Dedifferentiated amniotic fluid mesenchymal stem cell (primary cell): ENCODE results near the gene ATP6AP2.
A peak's percentile ranks its signal among the peaks of the same experiment; 100 is the strongest.
"Not testable (repeated sequence)": the region's sequence is repeated elsewhere in the genome, so short reads cannot be mapped to it uniquely, and the experiment has no call there.

Experiments used
- DNase-seq: peaks from one replicate; pipeline ENCODE4 v3.0.0-alpha.2; 2016; ENCODE audit errors: extremely low spot score

Gene ATP6AP2, protein sequence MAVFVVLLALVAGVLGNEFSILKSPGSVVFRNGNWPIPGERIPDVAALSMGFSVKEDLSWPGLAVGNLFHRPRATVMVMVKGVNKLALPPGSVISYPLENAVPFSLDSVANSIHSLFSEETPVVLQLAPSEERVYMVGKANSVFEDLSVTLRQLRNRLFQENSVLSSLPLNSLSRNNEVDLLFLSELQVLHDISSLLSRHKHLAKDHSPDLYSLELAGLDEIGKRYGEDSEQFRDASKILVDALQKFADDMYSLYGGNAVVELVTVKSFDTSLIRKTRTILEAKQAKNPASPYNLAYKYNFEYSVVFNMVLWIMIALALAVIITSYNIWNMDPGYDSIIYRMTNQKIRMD

DNA sequence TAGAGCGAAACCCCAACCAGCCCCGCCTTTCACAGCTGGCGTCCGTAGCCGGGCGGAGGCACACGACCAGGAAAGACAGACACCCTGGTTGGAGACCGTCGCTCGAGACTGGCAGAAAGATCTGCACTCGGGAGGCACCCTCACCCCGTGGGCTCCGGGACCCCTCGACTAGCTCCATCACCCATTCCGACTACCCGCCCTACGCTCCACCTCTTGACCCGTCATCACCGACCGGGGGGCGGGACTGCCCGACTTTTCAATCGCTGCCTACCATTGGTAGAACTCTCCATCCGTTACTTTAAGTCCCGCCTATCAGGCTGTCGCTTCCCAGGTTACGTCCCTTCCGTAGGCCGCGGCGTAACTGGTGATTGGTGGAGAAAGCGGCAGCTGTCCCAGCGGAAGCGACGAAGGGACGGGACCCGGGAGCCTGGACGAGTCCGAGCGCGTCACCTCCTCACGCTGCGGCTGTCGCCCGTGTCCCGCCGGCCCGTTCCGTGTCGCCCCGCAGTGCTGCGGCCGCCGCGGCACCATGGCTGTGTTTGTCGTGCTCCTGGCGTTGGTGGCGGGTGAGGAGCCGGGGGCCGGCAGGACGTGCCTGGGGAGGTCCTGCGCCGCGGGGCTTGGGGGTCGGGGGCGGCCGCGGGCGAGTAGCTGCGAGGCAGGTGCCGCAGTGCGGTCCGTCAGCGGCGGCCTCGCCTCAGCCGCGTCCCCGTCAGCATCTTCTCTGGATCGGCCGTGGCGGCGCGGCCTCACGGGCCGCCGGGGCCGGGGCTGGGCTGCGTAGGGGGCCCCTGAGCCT, at the start of gene ATP6AP2:
Gene ATP6AP2, plus strand, starts transcription at position 434 of the 799 bp plus-strand sequence. Its CDS starts 96 bp downstream, at position 530.
- DNase-seq = peak; percentile 91

DNA sequence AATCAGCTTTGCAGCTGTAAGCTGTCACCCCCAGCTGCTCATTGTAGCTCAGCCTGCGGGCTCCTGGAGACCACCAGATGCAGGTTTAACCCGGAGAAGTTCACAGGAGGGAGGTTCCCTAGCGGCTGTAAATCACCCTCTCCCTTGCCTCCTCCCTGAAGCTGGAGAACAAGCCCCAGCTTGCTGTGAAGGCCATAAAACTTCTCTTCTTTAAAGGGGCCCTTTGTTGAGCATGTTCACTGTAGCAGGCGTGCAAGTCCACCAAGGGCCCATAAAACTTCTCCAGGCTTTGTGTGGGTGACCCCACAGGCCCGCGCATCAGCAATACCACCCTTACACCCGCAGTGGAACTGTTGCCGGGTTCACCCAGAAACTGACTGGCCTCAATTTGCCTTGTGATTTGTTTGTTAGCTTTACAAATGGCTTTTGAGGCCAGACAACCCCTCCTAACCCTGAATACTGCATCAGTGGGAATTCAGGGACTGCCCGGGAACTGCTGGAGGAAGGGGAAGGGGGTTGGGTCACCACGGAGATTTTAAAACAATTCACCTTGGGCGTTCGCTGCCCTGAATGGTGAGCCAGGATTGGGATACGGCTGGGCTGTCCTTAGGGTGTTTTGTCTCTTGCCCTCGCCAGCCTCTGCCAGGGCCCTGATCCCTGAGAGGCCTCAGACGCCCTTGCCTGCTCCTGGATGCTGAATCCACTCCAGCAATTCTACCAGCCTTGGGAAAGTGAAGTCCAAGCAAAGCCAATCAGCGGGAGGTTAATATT, 49.5 kb upstream of the ATP6AP2 start:
- no peak for DNase-seq

DNA sequence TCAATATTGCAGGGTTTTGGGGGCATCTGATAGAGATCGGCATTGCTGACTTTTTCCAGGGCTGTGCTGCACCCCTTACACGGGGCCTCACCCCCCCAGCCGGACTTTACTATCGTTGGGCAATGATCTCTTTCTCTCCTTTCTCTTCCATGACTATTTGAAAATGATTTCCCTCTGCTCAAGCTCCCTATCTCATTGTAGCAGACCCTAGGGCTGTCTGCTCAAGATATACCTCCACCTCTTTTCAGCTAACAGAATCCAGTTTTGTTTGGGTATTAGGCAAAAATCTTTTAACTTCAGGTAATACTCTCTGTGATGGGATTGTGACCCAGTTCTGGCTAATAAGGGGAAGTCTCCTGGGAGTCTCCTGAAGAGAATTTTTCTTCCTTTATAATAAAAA, 43.5 kb upstream of the ATP6AP2 start:
- no peak for DNase-seq

DNA sequence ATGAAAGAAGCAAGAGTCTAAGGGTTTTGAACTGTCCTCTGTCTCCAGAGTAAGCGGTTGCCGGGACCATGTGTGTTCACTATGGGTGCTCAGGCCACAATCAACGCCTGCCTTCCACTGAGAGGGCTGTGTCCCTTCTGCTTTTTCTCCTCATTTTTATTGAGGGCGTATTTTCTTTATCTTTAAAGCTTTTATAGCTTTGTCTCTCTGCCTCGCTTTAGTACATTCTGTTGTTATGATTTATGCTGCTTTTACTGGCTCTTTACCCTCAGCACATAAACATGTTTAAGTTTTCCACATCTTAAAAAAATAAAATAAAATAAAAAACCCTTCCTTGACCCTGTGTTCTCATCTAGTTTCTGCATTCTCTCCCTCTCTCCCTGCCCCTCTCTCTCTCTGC, 42.4 kb upstream of the ATP6AP2 start:
- no peak for DNase-seq

DNA sequence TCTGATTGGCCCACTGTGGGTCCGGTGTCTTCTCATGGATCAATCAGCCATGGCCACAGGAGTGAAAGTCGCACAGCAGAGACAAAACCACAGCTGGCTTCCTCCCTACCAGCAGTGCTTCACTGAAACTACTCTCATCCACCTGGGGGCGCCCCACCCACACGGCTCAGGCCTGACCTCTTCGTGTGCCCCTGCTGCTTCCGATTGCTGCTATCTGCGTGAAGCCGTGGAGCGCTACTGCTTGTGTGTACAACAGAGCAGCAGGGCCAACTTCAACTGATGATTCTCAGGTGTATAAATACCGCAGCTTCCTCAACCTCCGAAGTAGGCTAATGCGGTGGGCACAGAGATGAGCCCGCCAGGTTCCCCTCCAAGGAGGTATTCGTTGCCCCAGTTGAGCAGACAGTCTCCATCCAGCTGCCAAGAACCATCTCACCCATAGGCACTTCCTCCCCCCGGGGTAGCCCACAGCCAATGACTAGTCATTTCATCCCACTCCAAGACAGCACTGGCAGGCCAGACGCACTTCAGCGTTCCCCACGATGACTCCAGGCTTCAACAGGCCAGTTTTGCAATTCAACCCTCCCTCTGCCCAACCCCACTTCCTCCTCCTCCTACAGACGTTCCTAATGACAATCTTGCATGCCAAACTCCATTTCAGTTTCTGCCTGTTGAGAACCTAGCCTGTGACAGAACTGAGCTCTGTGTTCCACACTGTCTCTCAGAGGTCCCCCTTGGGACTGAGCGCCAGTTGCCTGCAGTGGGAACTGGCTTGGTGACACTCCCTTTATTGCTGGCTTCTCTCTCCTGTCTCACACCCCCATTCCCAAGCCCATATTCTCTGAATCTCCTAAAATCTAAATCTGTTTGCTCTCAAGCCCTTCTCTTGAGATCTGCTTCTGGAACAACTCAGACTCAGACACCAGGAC, 41.3 kb upstream of the ATP6AP2 start:
- no peak for DNase-seq

DNA sequence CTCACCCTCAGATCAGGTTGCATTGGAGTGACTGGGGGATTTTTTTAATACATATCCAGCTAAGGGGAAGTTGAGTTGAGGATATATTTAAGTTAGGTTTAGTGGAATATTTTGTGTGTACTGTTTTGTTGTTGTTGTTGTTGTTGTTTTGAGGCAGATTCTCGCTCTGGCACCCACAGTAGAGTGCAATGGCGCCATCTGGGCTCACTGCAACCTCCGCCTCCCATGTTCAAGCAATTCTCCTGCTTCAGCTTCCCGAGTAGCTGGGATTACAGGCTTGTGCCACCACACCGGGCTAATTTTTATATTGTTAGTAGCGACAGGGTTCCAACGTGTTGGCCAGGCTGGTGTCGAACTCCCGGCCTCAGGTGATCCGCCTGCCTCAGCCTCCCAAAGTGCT, 38.6 kb upstream of the ATP6AP2 start:
- no peak for DNase-seq

DNA sequence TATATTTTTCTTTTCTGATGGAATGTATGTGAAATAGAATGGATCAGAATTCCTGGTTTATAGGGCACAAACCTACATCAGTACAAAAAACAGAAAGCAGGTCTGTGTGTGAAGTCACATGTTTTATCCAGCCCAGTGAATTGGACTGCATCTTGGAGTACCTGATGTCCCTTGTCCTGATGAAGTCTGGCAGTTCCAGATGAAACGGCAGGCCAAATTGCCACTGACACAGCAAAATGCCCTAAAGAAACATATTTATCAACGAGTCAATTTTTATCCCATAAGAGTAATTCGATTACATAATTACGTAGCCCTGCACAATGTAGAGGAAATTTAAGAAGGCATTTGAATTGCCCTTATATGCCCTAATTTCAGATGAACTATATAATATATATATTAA, 37.8 kb upstream of the ATP6AP2 start:
- DNase-seq = no peak

DNA sequence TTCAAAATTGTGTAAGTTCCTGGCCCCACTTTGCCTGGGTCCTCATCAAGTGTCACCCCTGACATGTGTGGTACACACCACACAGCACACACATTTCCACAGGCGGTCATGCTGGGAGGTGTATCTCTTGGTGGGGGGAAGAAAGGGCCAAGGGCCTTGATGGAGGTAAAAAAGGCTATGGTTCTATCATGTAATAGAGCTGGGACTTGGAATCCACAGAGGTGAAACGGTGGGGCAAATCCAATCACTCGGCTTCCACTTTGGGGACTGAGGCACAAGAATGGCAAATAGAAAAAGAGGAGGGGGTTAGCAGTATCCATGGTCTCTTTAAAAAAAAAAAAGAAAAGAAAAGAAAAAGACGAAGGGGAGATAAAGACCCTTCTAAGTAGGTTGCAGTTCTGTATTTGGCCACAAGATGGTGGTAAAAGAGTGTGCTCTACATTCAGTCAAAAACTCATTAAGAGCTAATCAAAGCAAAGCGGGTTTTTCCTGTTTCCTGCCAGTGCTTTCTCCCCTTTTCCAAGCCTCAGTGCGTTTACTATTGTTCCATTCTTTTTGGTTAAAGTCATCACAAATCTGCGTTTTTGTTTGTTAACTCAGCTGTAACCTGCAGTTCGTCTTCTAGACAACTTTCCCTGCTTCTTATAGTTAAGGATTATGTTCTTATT, 37.0 kb upstream of the ATP6AP2 start:
- peak; percentile 45 for DNase-seq

DNA sequence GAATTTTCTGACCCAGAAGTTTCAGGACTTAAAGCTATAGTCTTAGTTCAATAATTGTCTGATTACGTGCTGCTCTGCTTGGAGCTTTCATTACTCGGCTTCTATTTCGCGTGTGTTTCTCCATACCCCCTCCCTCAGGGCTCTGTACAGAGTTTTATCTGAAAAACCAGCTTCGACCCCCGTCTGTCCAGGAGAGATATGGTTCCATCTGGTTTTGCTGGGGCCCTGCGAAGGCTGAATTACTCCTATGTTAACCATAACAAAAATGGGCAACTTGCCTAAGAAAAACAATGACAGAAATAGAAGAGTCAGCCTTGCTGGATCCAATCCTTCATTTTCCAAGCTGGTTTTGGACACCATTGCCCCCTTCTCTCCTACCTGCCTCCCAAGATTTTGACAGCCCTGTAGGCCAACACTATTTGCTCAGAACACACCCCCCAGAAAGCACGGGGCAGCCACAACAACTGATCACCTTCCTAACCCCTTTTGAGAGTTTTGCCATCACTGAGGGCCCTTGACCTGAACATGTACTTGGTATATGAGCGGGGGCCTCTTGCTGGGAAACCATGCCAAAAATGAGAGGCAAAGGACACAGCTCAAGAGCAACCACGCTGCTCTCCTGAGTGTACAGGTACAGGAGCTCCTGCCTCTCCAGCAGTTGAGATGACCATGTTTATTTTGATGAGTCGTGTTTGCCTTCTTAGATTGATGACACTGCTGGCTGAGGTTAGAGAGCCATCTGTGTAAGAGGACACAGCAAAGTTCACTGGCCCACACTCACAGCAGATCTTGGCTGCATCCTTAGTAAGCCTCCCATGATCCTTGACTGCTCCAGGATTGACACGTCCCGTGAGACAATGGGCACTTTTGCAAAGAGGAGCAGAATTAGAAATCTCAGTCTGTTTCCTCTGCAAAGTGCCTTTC, 36.2 kb upstream of the ATP6AP2 start:
- DNase-seq = no peak

DNA sequence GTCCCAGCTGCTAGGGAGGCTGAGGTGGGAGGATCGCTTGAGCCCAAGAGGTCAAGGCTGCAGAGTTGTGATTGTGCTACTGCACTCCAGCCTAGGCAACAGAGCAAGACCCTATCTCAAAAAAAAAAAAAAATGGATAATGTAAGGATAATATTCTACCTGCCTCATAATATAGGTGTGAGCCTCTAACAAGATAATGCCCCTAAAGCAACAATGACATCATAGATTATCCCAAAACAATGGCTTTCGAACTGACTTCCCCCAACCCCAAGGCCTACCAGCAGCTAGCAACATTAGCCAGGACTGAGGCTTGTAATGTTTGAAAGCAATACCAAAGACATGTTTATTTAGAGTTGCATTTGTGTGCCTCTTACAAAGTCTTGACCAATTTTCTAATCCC, 33.9 kb upstream of the ATP6AP2 start:
- no peak for DNase-seq

DNA sequence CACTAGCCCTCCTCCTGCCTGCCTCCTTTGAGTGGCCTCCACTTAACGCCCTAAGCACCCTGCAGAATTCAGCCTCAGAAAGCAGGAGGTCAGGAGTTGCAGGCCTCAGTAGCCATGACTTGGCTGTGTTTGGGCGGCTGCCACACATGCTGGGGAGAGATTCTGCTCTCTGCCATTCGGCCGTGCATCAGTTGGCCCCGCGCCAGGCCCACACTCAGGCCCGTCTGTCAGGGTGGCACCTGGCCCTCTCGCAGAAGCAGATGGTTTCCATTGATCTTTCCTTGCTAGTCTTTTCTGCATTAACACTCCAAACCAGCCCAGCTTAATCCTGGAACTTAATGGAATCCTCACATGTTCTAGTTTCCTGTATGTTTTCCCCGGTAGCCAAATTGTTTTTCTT, 30.7 kb upstream of the ATP6AP2 start:
- DNase-seq = no peak

DNA sequence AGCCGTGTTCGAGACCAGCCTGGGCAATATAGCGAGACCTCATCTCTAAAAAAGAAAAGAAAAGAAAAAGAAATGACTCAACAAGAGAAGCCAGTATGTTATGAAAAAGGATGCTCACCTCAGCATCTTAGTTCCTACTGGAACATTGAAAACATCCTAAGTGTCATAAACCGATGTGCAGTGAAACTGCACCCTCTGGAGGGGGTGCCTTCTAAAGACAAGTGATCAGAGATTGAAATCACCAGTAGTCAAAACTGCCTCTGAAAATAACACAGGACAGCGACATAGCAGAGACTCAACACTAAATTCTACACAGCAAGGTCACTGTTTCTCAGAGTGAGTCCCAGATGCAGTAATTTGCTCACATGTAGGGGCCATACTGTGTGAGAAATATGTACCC, 28.0 kb upstream of the ATP6AP2 start:
- no peak for DNase-seq

DNA sequence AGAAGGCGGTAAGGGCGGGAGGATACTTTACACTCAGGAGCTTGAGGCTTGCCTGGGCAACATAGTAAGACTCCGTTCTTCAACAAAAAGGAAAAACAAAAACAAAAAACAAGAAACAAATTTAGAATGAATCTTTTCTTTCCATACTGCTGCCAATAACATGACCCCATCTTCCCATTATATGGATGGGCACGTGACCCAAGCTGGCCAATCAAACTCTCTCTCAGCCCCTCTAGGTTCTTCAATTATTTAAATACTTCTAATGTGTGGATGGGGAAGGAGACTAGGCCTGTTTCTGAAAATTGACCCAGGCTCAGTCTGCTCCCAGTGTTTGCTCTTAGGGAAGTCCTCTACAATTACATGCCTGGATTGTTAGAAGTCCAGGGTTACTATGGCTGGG, 22.2 kb upstream of the ATP6AP2 start:
- DNase-seq = no peak

DNA sequence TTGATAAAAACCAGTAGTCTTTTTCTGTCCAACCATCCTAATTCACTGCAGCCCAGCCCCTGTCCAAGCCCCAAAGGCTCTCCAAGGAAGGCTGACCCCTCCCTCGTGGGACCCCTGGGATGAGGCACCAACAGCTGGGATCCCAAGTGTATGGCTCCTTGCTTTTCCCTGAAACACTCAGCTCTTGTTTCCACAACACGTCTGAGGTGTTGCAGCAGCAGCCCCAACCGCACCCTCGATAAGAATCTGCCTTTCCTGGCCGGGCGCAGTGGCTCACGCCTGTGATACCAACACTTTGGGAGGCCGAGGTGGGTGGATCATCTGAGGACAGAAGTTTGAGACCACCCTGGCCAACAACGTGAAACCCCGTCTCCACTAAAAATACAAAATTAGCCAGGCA, 17.0 kb upstream of the ATP6AP2 start:
- no peak for DNase-seq

DNA sequence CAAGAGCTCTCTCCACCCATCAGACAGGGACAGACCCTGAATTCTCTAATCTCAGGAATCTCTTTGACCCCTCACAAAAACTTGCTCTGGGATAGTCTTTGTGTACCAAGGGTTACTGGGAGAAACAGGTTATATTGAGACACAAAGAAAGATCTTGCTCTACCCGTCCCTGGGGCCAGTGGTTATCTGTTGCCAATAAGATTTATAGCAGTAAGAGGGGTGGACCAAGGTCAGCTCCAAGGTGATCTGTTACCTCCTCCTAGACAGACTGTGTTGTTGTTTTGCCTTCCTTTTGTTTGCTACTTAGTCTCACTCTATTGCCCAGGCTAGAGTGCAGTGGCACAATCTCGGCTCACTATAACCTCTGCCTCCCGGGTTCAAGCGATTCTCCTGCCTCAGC, 16.3 kb upstream of the ATP6AP2 start:
- DNase-seq = no peak

DNA sequence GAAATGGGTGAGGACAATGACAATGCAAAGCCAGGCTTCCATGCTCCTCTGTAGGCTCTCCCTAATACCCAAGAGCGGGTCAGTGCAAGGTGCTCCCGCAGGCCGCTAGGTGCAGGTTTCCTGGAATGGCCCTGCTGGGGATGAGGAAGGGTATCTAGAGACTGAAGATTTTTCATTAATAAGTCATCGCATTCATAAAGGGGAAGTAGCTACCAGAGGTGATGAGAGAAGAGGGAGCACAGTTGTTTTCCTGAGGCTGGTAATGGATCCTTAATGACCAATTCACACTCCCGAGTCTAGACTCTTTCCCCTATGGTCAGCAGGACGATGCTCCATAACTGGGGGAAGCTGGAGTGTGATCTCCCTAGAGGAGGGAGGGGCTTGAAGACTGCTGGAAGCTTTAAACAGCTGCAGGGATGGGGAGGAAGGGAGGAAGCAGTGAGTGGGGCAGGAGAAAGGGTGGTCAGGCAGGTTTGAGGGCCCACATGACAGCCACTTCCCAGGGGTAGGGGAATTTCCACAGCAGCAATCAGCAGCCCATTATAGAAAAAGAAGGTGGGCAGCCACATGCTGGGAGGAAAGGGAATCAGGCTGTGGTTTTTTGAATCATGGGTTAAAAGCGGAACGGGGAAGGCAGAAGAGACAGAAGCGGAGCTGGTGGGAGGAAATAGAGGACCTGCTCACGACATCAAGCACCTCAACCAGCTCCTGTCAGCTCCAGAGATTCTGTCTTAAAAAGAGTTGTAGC, 10.2 kb upstream of the ATP6AP2 start:
- no peak for DNase-seq

DNA sequence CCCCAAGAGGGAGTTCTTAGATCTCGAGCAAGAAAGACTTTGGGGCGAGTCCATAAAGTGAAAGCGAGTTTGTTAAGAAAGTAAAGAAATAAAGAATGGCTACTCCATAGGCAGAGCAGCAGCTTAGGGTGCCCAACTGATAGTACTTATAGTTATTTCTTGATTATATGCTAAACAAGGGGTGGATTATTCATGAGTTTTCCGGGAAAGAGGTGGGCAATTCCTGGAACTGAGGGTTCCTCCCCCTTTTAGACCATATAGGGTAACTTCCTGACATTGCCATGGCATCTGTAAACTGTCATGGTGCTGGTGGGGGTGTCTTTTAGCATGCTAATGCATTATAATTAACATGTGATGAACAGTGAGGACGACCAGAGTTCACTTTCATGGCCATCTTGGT, 9.6 kb upstream of the ATP6AP2 start:
- not testable (repeated sequence) for DNase-seq

DNA sequence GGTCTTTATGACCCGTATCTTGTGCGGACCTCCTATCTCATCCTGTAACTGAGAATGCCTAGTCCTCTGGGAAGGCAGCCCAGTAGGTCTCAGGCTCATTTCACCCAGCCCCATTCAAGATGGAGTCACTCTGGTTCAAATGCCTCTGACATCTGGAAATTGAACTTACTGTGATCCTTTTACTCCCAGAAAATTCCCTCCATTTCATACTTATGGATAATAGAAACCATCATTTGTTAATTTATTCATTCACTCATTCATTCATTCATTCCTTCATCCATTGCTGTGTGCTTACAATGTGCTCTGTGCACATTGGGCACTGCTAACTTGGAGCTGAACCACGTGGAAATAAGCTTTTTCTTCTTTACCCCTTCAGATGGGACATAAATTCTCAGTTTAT, 9.2 kb upstream of the ATP6AP2 start:
- DNase-seq = no peak

DNA sequence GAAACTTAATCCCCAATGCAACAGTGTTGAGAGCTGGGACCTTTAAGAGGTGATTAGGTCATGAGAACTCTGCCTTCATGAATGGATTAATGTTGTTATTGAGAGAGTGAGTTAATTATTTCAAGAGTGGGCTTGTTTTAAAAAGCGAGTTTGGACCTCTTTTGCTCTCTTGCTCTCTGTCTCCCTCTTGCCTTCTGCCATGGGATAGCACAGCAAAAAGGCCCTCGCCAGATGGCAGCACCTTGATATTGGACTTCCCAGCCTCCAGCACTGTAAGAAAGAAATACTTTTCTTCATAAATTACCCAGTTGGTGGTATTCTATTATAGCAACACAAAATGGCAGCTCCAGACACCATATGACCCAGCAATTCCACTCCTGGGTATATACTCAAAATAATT, 7.0 kb upstream of the ATP6AP2 start:
- no peak for DNase-seq
